Activated T-cell treated with anti-CD3 and anti-CD28 coated beads for 48 hours (primary cell): ENCODE data around the gene BTBD1.
"Not testable (repeated sequence)": the region's sequence is repeated elsewhere in the genome, so short reads cannot be mapped to it uniquely, and the experiment has no call there.

ENCODE experiments used
- DNase-seq: peaks from one replicate; pipeline ENCODE4 v3.0.0-alpha.2; 2020; ENCODE audit warnings: low read depth

BTBD1 gene

GRCh38 chr15:83057002-83057401 lies 10.1 kb downstream of the BTBD1 start:
- DNase-seq: no peak

GRCh38 chr15:83053151-83053550 lies 13.9 kb downstream of the BTBD1 start:
- DNase-seq: no peak

- no peak for DNase-seq
Observed at GRCh38 chr15:83046558-83047127, 20.4 kb downstream of the BTBD1 start.

GRCh38 chr15:83044156-83044555 lies 22.9 kb downstream of the BTBD1 start:
- DNase-seq: no peak

GRCh38 chr15:83039206-83039605 lies 27.8 kb downstream of the BTBD1 start:
- DNase-seq: no peak

GRCh38 chr15:83036253-83036652 lies 30.8 kb downstream of the BTBD1 start:
- no peak for DNase-seq

- not testable (repeated sequence) for DNase-seq
Observed at GRCh38 chr15:83031234-83031633, 35.8 kb downstream of the BTBD1 start.

GRCh38 chr15:83030021-83030420 lies 37.0 kb downstream of the BTBD1 start:
- no peak for DNase-seq

GRCh38 chr15:83018436-83018835 lies 48.6 kb downstream of the BTBD1 start:
- DNase-seq: no peak

- no peak for DNase-seq
Observed at GRCh38 chr15:83016906-83017305, 50.1 kb downstream of the BTBD1 start.

GRCh38 chr15:83015361-83015760 lies 51.7 kb downstream of the BTBD1 start:
- no peak for DNase-seq

- no peak for DNase-seq
Observed at GRCh38 chr15:83014205-83014653, 52.8 kb downstream of the BTBD1 start.

- no peak for DNase-seq
Observed at GRCh38 chr15:83012636-83013035, 54.4 kb downstream of the BTBD1 start.

- no peak for DNase-seq
Observed at GRCh38 chr15:83012076-83012426, 55.0 kb downstream of the BTBD1 start.

GRCh38 chr15:83011271-83012075 lies 55.6 kb downstream of the BTBD1 start, which contains the start of gene C15orf40:
TSS of gene C15orf40 (minus strand) at chr15:83011639. CDS start at chr15:83011607, 32 bp downstream.
- DNase-seq: peak; percentile 84

- peak; percentile 74 for DNase-seq
Observed at GRCh38 chr15:83010709-83011270, 56.3 kb downstream of the BTBD1 start.

- DNase-seq: not testable (repeated sequence)
Observed at GRCh38 chr15:83000672-83001031, 66.4 kb downstream of the BTBD1 start.

GRCh38 chr15:82999905-83000671 lies 67.0 kb downstream of the BTBD1 start:
- no peak for DNase-seq

- DNase-seq: no peak
Observed at GRCh38 chr15:82999426-82999825, 67.6 kb downstream of the BTBD1 start.

GRCh38 chr15:82995938-82996337 lies 71.1 kb downstream of the BTBD1 start:
- no peak for DNase-seq

GRCh38 chr15:82995076-82995475 lies 72.0 kb downstream of the BTBD1 start:
- DNase-seq: no peak

GRCh38 chr15:82993144-82993543 lies 73.9 kb downstream of the BTBD1 start:
- no peak for DNase-seq
